Activated CD4-positive, alpha-beta T cell treated with anti-CD3 and anti-CD28 coated beads, Interleukin-2, amount 50 U/mL, for 16 hours (primary cell): ENCODE data around the gene APOB.

Experiments used
- DNase-seq: peaks from one replicate; pipeline ENCODE4 v3.0.0-alpha.2; 2020

APOB gene

GRCh38 chr2:21002814-21003192, 41.1 kb downstream of the APOB start:
- DNase-seq: no peak

DNA sequence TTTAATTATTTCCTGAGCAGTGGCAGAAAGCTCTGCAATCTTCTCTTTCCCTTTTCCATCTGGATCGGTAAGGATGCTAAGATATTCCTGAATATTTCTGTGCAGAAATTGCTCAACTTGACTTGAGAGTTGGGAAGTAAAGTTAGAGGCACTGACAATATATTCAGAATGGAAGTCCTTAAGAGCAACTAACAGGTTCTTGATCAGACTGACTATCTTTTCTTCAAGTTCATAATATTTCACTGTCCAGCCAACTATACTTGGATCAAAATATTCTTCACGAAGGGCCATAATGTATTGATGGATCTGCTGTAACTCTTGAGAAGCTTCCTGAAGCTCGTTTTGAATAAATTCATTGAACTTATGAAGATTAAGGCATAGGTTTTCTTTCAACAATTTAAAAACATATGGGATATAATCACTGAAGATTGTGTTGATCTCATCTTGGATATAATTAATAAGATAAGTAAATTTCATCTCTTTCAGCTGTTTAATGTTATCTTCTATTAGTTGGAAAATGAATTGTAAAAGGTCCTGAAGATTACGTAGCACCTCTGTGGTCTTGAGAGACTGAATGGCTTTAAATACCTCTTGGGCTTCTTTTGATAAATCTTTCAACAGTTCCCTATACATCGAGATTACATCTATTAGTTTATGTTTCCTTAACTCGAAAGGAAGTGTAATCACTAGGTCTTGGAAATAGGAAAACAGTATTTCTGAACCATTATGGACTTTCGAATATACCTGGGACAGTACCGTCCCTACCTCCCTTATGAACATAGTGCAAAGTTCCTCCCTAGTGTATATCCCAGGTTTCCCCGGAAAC, 41.7 kb downstream of the APOB start:
- no peak for DNase-seq

DNA sequence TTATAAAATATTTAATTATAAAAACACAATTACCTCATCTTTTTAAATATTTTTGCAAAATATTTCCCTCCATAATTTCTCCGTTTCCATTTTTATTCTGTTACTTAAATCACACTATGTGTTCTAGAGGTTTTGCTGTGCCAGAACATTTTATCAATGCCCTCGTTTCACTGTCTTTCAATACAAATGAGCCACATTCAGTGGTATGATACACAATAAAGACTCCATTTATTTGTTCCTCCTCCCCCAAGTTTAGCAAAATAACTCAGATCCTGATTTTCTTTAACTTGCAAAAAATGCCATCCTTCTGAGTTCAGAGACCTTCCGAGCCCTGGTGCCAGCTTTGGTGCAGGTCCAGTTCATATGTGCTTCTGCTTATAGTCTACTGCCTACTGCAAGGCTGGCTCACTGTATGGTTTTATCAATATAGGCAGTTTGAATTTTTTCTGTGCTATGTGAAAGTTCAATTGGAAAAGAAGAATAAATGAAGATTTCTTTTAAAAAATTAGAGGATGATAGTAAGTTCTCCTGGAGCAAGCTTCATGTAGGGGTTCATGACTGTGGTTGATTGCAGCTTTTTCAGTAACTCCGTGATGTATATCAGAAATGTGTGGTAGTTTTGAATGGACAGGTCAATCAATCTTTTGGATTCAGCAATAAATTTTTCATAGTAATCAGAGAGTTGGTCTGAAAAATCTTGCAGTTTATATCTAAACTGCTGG, 42.5 kb downstream of the APOB start:
- no peak for DNase-seq

DNA sequence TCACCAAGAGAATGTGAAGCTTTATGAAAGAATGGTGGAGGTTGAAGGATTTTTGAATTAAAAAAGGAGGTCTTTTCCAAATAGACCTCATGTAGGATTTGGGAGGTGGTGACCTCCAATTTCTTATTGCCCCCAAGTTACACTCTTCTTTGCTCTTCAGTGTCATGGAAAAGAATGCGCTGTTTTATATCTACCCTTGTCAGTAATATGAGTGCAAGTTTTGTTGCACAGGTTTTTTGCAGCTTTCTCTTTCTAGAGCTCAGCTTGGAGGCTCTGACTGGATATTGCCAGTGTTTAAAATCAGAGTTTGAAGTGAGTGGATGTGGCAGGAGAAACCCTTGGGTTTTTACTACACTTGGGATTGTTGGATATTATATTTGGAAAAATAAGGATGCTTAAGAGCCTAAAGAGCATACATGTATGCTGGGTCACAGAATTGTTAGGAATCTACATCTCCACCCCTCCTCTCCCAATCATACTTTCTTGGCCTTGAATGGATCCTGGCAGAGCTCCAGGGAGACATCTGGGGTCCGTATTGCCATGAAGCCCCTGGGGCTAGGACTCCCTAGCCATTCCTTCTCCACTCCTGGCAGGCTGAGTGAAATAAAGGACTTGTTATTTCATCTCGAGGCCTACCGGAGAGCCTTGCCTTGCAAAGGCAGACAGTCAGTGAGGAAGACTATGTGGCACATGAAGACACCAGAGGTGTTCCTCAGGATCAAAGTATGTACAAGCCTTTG, 43.8 kb downstream of the APOB start:
- no peak for DNase-seq

DNA sequence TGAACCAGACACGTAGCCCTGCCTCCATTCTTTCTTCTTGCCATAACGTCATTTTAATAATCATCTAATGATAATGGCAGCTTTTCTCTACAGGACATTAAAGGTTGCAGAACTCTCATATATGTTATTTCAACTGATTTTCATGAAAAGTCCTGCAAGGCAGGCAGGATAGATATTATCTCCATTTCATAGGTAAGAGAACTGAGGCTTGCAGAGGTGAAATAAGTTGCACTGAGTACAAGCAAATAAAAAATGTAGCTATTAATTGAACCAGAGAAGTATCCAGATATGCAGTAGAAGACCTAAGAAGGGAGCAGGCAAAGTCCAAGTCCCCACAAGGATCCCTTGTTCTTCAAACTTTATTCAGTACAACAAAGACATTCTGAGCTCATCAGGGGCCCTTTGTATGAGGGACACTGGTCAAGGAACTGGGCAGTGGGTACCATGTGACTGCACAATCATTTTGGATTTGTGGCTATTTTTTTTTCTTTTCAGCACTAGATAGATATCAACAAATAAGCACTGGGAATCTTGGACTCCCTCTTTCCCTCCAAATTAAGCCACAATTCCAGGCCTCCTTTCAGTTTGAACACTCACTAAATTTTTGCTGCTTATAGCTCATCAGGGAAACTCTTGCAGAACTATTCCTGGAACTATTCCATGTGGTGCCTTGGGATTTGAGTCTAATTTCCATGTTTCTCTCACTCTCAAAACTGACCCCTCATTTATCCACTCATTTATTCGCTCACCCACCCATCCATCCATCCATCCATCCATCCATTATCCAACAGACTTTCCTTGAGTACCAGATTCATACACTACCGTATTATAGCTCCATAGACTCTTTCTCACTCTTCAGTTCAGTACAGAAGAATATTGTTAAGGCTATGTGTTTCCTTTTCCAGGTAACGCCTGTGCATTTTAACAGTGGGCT, 44.6 kb downstream of the APOB start:
- DNase-seq: no peak

GRCh38 chr2:20997953-20998722, 45.7 kb downstream of the APOB start:
- DNase-seq: no peak

- no peak for DNase-seq
Observed at GRCh38 chr2:20994130-20994529, 49.7 kb downstream of the APOB start.

DNA sequence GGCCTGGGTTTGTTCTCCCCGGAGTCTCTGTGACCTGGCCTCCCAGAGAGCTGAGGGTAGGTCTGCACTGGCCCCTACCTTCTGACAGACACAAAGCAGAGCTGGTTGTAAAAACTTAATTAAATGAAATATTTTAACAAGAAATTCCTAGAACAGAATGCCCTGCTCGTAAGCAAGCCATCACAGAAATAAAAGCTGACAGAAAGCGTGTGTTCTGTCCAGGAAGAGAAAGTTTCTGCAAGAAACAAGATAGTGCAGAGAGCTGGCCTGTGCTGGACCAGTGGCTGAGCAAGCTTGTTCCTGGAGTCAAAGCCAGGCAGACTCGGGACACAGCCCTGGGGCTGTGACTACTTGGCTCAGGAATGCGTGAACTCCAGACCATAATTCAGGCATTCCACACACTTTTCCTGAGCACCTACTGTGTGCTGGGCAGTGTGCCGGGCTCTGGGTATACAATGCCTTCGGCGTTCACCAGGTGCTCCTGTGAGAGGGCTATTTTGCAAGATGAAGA, 51.6 kb downstream of the APOB start:
- no peak for DNase-seq

GRCh38 chr2:20990442-20991430, 53.1 kb downstream of the APOB start:
- no peak for DNase-seq

DNA sequence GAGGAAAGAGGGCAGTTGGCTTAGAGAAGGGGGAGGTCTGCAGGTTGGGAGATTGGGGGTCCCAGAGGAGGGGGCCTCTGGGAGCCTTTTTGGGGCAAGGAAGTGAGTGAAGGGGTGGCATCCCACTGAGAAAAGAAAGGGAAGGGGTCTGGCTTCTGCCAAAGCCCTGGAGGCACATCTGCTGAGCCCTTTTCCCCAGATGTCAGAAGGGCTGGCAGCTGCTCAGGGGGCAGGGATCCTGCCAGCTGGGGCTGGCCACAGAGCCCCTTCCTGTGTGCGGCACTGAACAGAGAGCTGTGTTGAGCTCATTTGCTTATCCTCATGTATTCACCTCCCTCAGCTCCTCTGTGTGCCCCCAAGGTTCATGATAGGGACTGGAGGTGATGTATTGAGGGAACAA, 54.5 kb downstream of the APOB start:
- no peak for DNase-seq

DNA sequence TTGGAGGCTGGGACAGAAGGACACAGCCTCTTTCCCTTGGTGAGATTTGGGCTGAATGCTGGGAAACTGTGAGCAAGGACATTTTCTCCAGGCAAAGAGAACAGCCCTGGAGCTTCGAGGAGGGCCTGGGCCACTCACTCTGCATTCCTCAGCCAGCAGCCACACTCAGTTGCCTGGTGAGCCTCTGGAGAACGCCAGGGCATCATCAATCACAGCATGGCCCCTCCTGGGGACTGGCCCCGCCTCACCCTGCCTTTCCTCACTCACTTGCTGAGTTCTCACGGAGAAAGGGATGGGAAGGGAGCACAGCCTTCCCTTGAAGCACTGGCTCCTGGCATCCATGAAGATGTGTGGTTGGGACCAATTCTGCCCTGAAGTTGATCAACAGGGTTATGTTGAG, 55.0 kb downstream of the APOB start:
- no peak for DNase-seq

GRCh38 chr2:20986024-20986939, 57.6 kb downstream of the APOB start:
- DNase-seq: no peak

GRCh38 chr2:20985062-20985461, 58.8 kb downstream of the APOB start:
- DNase-seq: no peak

DNA sequence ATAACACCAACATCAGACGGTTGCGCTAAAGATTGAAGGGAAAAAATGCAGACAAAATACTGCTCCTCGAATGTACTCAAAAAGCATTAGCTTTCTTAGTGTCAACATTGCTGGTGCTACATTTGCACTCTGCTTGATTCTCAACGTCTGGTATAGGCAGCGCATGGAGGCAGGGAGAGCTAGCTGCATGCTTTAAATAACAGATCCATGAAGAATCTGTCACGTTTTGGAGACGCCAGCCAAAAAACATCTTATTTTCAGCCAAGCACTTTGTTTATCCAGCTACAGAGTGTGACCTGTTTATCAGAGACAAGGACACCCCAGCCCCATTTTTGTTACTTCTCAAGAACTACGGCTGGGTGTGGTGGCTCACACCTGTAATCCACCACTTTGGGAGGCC, 59.5 kb downstream of the APOB start:
- no peak for DNase-seq

- no peak for DNase-seq
Observed at GRCh38 chr2:20983844-20984243, 60.0 kb downstream of the APOB start.

DNA sequence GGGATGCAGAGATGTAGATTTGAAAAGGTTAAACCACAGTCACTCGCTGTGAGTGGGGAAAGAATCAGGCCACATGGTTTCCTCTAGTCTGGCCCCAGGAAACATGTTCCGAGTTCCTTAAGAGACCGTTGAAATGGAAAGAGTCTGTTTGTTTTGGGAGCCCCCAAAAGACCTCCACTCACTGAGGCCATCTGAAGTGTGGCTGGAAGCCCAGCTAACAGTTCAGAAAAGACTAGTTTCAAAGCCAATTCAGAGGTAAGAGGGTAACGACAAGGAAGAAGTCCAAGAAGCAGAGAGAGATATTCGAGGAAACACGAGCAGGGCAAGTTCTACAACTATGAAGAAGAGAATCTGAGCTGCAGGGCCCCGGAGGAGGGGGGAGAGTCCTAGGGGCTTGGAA, 61.0 kb downstream of the APOB start:
- DNase-seq: no peak

- DNase-seq: no peak
Observed at GRCh38 chr2:20977520-20978180, 66.2 kb downstream of the APOB start.

DNA sequence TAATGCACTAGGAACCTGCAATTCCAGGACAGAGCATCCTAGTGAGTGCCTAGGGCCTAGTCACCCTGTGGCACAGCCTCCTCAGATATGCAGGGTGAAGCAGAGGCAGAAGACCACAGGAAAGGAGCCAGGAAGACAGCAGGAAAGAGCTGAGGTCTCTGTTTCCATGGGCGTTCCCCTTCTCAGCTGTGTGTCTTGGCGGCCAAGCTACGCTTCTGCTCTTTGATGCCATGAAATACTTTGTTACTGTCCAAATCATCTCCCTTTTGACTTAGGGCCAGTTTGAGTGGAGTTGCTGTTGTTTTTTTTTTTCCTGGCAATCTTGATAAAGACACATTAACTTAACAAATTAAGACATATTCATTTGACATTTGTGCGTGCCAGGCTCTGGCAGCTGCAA, 67.3 kb downstream of the APOB start:
- DNase-seq: no peak
